Right lobe of liver (tissue), 6 donors: Measurements from ENCODE around the gene EYA2. TPM values are rescaled to one million over a fixed set of nuclear protein-coding genes. Genes with fewer than 3 reads are reported as not detected.

Experiments used
- ATAC-seq, 4 donors: fragments of 200-7000 bp; cut with Tn5 transposase; one replicate each; pipeline ENCODE4 v1.9.1; 2020; ENCODE audit warnings: mild to moderate bottlenecking in 4 of 4, moderate library complexity in 4 of 4
- DNase-seq, 3 donors: peaks; one replicate each; pipeline ENCODE4 v3.0.0-alpha.2; 2020
- H3K27ac ChIP-seq, 3 donors: fragments of 200-600 bp; one replicate each; pipeline ENCODE4 v1.8.0; 2022
- H3K27me3 ChIP-seq, 2 donors: fragments of 200-600 bp; one replicate each; pipeline ENCODE4 v1.8.0; 2022
- H3K36me3 ChIP-seq, 4 donors: fragments of 200-600 bp; sonication (generic) in 1 of 4; one replicate each; pipeline versions ENCODE4 v1.5.1 to v1.8.0; 2017 to 2022; ENCODE audit warnings: control low read depth in 1 of 4
- H3K4me1 ChIP-seq, 4 donors: fragments of 200-600 bp; sonication (generic) in 1 of 4; one replicate each; pipeline versions ENCODE4 v1.5.1 to v1.8.0; 2017 to 2022; ENCODE audit warnings: control low read depth in 1 of 4
- H3K4me3 ChIP-seq, 3 donors: fragments of 200-600 bp; one replicate each; pipeline ENCODE4 v1.8.0; 2022
- H3K9me3 ChIP-seq, 4 donors: fragments of 200-600 bp; sonication (generic) in 1 of 4; one replicate each; pipeline versions ENCODE4 v1.5.1 to v1.8.0; 2017 to 2022; ENCODE audit warnings: control low read depth in 1 of 4
- POLR2A ChIP-seq: fragments of 450-650 bp; IDR thresholded peaks from one replicate; pipeline ENCODE4 v1.6.1; 2017; ENCODE audit warnings: antibody characterized with exemption, mild to moderate bottlenecking
- WGBS: methylation state at CpG from one replicate; pipeline ENCODE4 v1.1.6; 2018; ENCODE audit warnings: low coverage, low lambda C conversion rate; ENCODE audit not compliant: insufficient coverage; ENCODE audit errors: missing lambda C conversion rate; 5-methylcytosine and 5-hydroxymethylcytosine counted together
- intact Hi-C, 2 donors: fragments of 100-400 bp; cut with DNase I; formaldehyde crosslinking; loops; one replicate each; pipeline versions ENCODE4 v1.11.2 to v1.14.1; 2022
- total RNA-seq, 6 experiments: library from RNA; depleted of rRNA in 2 of 6; stranded (reverse); fragments of >200 nt in 2 of 6; fragmentation: NEBNext Ultra II Directional in 3 of 6; extraction: Animal tissue kit (Norgen Biotek cat#: 25700) in 3 of 6; gene quantifications; one replicate each; pipeline versions ENCODE4 v1.1.0 to v1.2.4, GENCODE V29; 2016 to 2023
- TF ChIP-seq, protein P1 (sequence below), 4 donors: fragments of 200-600 bp in 3 of 4; fragments of 450-650 bp in 1 of 4; IDR thresholded peaks; one replicate each; pipeline versions ENCODE4 v1.5.1 to v1.8.0; 2016 to 2022; ENCODE audit warnings: antibody characterized with exemption in 4 of 4, mild to moderate bottlenecking in 2 of 4
- donor health status: DM: no; HTN: yes; CAD: no.
- donor health status: DM: no; HTN: no; CAD: no.
- donor health status: DM: no; HTN: no; CAD: no.
- donor health status: DM: no; HTN: yes; CAD: no.
- donor health status: DM: no; HTN: yes; CAD: no.

Gene EYA2
- total RNA-seq, 6 experiments from 2014 or later: 0.12 to 3.0 (median 0.49) TPM

DNA sequence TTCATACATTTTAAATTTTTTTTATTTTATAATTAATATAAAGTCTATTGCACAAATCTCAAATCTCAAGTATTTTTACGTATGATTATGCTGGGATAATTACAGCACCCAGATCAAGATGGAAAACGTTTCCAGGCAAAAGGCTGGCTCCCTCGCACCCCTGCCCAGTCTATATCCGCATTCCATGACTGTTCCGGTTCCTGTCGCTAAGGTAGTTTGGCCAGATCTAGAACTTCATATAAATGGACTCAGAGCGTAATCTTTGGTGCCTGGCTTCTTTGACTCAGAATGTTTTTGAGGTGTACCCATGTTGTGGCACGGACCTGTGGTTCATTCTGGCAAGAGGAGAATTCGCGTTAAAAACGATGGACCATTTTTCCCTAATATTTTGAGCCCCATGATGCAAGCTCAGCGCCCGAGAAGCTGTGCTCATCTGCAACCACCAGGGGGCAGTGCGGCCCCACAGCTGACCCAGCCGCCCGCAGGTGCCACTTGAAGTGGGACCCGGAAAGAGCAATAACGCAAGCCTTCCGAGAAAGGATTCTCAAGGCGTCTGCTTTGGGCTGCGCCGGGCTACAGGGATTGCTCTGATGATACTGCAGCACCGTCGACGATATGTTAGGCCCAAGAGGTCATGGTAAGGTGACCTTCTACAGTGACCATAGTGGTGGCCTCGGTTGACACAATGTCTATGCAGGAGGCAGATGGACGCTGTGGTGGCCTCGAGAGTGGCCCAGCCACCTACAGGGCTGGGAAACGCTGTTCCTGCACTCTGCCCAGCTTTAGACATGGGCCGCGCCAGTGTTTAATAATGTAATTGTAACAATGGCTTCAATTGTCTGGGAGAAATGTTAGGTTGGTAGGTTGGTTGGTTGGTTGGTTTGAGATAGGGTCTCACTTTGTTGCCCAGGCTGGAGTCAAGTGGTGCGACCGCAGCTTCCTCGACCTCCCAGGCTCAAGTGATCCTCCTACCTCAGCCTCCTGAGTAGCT, 301.7 kb downstream of the EYA2 start:
- 19% methylated on average over 27 of the region's 34 CpGs for WGBS
- Histone ChIP-seq H3K4me1 (peaks cover 0 to 4% (median 0%) of the 10 kb centered on the region in 4 donors), H3K27me3 (no peaks in the 10 kb centered on the region), H3K27ac (no peak overlapping the region), H3K36me3 (no peaks in the 10 kb centered on the region), H3K9me3 (no peaks in the 10 kb centered on the region), H3K4me3 (no peak overlapping the region)
- intact Hi-C loops: no loop called here
- DNase-seq (peak; percentile 64 to 76 (median 75)), ATAC-seq (peak; percentile 75 to 88 (median 80))
- TF ChIP-seq POLR2A: no peak
- TF ChIP-seq, protein P1, sequence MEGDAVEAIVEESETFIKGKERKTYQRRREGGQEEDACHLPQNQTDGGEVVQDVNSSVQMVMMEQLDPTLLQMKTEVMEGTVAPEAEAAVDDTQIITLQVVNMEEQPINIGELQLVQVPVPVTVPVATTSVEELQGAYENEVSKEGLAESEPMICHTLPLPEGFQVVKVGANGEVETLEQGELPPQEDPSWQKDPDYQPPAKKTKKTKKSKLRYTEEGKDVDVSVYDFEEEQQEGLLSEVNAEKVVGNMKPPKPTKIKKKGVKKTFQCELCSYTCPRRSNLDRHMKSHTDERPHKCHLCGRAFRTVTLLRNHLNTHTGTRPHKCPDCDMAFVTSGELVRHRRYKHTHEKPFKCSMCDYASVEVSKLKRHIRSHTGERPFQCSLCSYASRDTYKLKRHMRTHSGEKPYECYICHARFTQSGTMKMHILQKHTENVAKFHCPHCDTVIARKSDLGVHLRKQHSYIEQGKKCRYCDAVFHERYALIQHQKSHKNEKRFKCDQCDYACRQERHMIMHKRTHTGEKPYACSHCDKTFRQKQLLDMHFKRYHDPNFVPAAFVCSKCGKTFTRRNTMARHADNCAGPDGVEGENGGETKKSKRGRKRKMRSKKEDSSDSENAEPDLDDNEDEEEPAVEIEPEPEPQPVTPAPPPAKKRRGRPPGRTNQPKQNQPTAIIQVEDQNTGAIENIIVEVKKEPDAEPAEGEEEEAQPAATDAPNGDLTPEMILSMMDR (IDR thresholded peaks at IDR 0.05): peak; percentile 88 to 99 (median 98)

DNA sequence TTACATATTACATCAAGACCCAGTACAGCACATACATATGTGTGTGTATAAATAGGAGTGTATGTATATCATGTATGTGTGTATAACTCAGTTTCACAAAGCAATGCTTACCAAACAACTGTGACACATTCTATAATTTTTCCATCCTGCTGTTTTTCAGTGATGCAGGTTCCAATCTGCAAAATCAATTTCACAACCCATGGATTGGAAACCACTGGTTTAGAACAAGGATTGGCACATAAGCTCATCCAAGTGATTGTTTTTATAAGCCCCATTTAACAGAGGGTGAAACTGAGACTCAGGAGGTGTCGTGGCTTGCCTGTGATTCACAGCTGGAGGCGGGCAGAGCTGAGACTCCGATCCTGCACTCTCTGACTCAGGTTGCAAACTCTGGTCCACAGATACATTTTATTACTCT, 303.6 kb downstream of the EYA2 start:
- H3K36me3 ChIP-seq: no peaks in the 10 kb centered on the region
- no peak overlapping the region for H3K4me3 ChIP-seq
- WGBS: 71% methylated on average over 2 of the region's 3 CpGs
- TF ChIP-seq, protein P1 (IDR thresholded peaks at IDR 0.05): no peak
- no peak for TF ChIP-seq POLR2A
- intact Hi-C loops: no loop called here
- H3K27me3 ChIP-seq: no peaks in the 10 kb centered on the region
- ATAC-seq (no peak), DNase-seq (no peak)
- H3K9me3 ChIP-seq: no peaks in the 10 kb centered on the region
- peaks cover 0 to 4% (median 0%) of the 10 kb centered on the region in 4 donors for H3K4me1 ChIP-seq
- no peak overlapping the region for H3K27ac ChIP-seq

DNA sequence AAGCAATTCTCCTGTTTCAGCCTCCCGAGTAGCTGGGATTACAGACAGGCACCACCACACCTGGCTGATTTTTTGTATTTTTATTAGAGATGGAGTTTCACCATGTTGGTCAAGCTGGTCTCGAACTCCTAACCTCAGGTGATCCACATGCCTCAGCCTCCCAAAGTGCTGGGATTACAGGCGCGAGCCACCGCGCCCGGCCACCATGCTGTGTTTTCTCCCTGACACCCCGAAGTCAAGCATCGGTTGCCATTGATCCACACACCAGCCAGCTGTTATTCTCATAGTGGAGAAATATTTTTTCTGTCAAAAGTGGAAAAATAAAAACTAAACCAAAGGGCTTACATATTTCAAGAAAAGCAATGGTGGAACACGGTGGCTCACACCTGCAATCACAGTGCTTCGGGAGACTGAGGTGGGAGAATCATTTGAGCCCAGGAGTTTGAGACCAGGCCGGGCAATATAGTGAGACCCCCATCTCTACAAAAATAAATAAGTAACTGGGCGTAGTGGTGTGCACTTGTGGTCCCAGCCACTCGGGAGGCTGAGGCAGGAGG, 304.4 kb downstream of the EYA2 start:
- no peaks in the 10 kb centered on the region for H3K36me3 ChIP-seq
- no peak overlapping the region for H3K27ac ChIP-seq
- H3K4me3 ChIP-seq: no peak overlapping the region
- peaks cover 0 to 4% (median 0%) of the 10 kb centered on the region in 4 donors for H3K4me1 ChIP-seq
- intact Hi-C loops: no loop called here
- no peaks in the 10 kb centered on the region for H3K27me3 ChIP-seq
- DNase-seq (no peak), ATAC-seq (no peak)
- H3K9me3 ChIP-seq: no peaks in the 10 kb centered on the region
- TF ChIP-seq POLR2A: no peak
- TF ChIP-seq, protein P1 (IDR thresholded peaks at IDR 0.05): no peak
- 89% methylated on average over 11 of the region's 14 CpGs for WGBS

DNA sequence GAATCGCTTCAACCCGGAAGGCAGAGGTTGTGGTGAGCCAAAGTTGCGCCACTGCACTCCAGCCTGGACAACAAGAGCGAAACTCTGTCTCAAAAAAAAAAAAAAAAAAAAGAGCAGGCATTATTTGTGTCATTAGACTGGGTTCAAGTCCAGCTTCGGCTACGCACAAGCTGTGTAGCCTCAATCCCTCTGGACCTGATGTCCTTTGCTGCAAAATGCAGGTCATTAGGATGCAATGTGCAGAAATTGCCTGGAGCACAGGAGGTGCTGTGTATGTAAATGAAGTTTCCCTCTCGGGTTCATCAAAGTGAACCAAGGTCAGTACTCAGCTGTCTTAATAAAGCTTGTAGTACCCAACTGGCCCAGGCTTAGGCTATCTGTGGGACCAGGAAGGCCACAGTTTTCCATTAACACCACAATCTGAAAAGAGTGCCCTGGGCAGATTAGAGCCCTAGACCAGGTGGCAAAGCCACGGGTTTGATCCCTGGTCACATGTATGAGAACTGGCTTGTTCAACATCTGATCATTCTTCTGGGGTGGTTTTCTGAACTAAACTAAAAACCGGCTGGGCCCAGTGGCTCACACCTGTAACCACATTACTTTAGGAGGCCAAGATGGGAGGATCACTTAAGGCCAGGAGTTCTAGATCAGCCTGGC, 306.6 kb downstream of the EYA2 start:
- H3K27ac ChIP-seq: peak overlapping the region in 1 of 3 donors; percentile 52
- H3K36me3 ChIP-seq: no peaks in the 10 kb centered on the region
- TF ChIP-seq POLR2A: no peak
- TF ChIP-seq, protein P1 (IDR thresholded peaks at IDR 0.05): no peak
- intact Hi-C loops: loop anchor here (10.0 kb wide), 2 partner anchors 54 to 184 kb away; no protein-coding TSS in a partner anchor
- H3K9me3 ChIP-seq: no peaks in the 10 kb centered on the region
- H3K27me3 ChIP-seq: no peaks in the 10 kb centered on the region
- 68% methylated on average over 5 of the region's 9 CpGs for WGBS
- no peak for ATAC-seq
- peaks cover 0 to 8% (median 0%) of the 10 kb centered on the region in 4 donors for H3K4me1 ChIP-seq
- no peak overlapping the region for H3K4me3 ChIP-seq
- DNase-seq: no peak
